ENCODE results near the gene PTDSS2. TPM values are rescaled to one million over a fixed set of nuclear protein-coding genes. Genes with fewer than 3 reads are reported as not detected.

The PTDSS2 gene
- total and polyA plus RNA-seq, 9 of the 15 experiments (the other 6 are each of a cell fraction or from before 2014, with no cell fraction given) = 0.45 to 53.9 (median 17.2) TPM

GRCh38 chr11:506238-506994 is 56.3 kb downstream of the PTDSS2 start (continued):
- TF ChIP-seq ATF6 (CRISPR knock-in tag; IDR thresholded peaks at IDR 0.05) (peak; percentile 68; the same call in 1 of the 2 replicates), MITF (IDR thresholded peaks at IDR 0.05) (peak; percentile 56; the same call in 1 of the 2 replicates), NCOA4 (IDR thresholded peaks at IDR 0.05; ENCODE audit: partially characterized antibody) (no peak), IRF2 (CRISPR knock-in tag; IDR thresholded peaks at IDR 0.05) (no peak), ZNF408 (CRISPR knock-in tag; IDR thresholded peaks at IDR 0.05; ENCODE audit: low read depth) (no peak), GATAD2B (IDR thresholded peaks at IDR 0.05; ENCODE audit: borderline replicate concordance) (no peak), TEAD4 (IDR thresholded peaks at IDR 0.05; ENCODE audit: low read length) (0 out of 2 replicates have a peak, but pooled peaks have one; percentile 4), TEAD4 (CRISPR knock-in tag; IDR thresholded peaks at IDR 0.05; ENCODE audit: borderline replicate concordance) (no peak), CBX3 (IDR thresholded peaks at IDR 0.05; ENCODE audit: borderline replicate concordance in 1 of 2, low read length in 2 of 2) (no peak), USF1 (CRISPR knock-in tag; IDR thresholded peaks at IDR 0.05) (peak; percentile 89), PTBP1 (IDR thresholded peaks at IDR 0.05; ENCODE audit: low read depth, low read length) (0 out of 2 replicates have a peak, but pooled peaks have one; percentile 23), NFIC (IDR thresholded peaks at IDR 0.05) (peak; percentile 91), GABPA (tag; conservative IDR thresholded peaks at IDR 0.05; ENCODE audit: low read depth) (peak; percentile 90), NFXL1 (CRISPR knock-in tag; IDR thresholded peaks at IDR 0.05) (0 out of 2 replicates have a peak, but pooled peaks have one; percentile 53), TCFL5 (CRISPR knock-in tag; conservative IDR thresholded peaks at IDR 0.05) (no peak), HNRNPL (IDR thresholded peaks at IDR 0.05; ENCODE audit: low read depth, low read length) (0 out of 2 replicates have a peak, but pooled peaks have one; percentile 18), JUND (IDR thresholded peaks at IDR 0.05; ENCODE audit: borderline replicate concordance, low read depth, low read length) (no peak; the same call in 1 of the 2 replicates), JUND (tag; IDR thresholded peaks at IDR 0.05; ENCODE audit: borderline replicate concordance, low read depth, low read length) (no peak), SAFB2 (IDR thresholded peaks at IDR 0.05; ENCODE audit: borderline replicate concordance, low read depth, low read length, severe bottlenecking) (no peak), PHF8 (IDR thresholded peaks at IDR 0.05; ENCODE audit: borderline replicate concordance, low read length) (peak; percentile 72; the same call in 1 of the 2 replicates), ZNF583 (CRISPR knock-in tag; IDR thresholded peaks at IDR 0.05) (0 out of 2 replicates have a peak, but pooled peaks have one; percentile 35)
